Osteoblast (primary cell): ENCODE measurements around the gene MAPK7. TPM values are rescaled to one million over a fixed set of nuclear protein-coding genes. Genes with fewer than 3 reads are reported as not detected.
A peak's percentile ranks its signal among the peaks of the same experiment; 100 is the strongest.

Experiments used
- DNase-seq: peaks from one replicate; pipeline ENCODE4 v3.0.0; 2011; ENCODE audit warnings: low spot score, mixed read lengths; ENCODE audit not compliant: insufficient read length; ENCODE audit errors: missing footprints
- H2AFZ ChIP-seq: 2 replicates; pipeline ENCODE4 v1.6.0; 2011; ENCODE audit warnings: mild to moderate bottlenecking, low read length
- H3K27ac ChIP-seq: 2 replicates; pipeline ENCODE4 v1.5.1; 2011; ENCODE audit warnings: mild to moderate bottlenecking, low read depth, low read length, moderate library complexity
- H3K27me3 ChIP-seq: 2 replicates; pipeline ENCODE4 v1.6.0; 2012; ENCODE audit warnings: mild to moderate bottlenecking, control low read depth, inconsistent platforms, low read length, moderate library complexity; ENCODE audit not compliant: insufficient read depth
- H3K36me3 ChIP-seq: 2 replicates; pipeline ENCODE4 v1.5.1; 2011; ENCODE audit warnings: mild to moderate bottlenecking, low read length, control low read depth, moderate library complexity; ENCODE audit not compliant: insufficient read depth
- H3K4me1 ChIP-seq: 2 replicates; pipeline ENCODE4 v1.5.1; 2011; ENCODE audit warnings: mild to moderate bottlenecking, low read length, control low read depth, moderate library complexity; ENCODE audit not compliant: insufficient read depth
- H3K4me2 ChIP-seq: 2 replicates; pipeline ENCODE4 v1.6.0; 2011; ENCODE audit warnings: mild to moderate bottlenecking, low read length; ENCODE audit not compliant: insufficient read depth
- H3K4me3 ChIP-seq: fragments of 200-600 bp; sonication (generic); 3 replicates; pipeline ENCODE4 v1.5.1; 2012; ENCODE audit warnings: mild to moderate bottlenecking, low read length, inconsistent platforms; ENCODE audit not compliant: insufficient read depth
- H3K79me2 ChIP-seq: 2 replicates; pipeline ENCODE4 v1.6.0; 2012; ENCODE audit warnings: mild to moderate bottlenecking, low read length, control low read depth, inconsistent platforms; ENCODE audit not compliant: insufficient read depth
- H3K9me3 ChIP-seq: 2 replicates; pipeline ENCODE4 v1.5.1; 2011; ENCODE audit warnings: low read depth, low read length, control low read depth
- H4K20me1 ChIP-seq: 2 replicates; pipeline ENCODE4 v1.6.0; 2012; ENCODE audit warnings: mild to moderate bottlenecking, low read length, control low read depth; ENCODE audit not compliant: insufficient read depth
- total RNA-seq: library from RNA; depleted of rRNA; stranded (reverse); fragments of >200 nt; gene quantifications from 2 replicates; pipeline ENCODE4 v1.2.3, GENCODE V29; 2012
- TF ChIP-seq, protein P1 (sequence below): IDR thresholded peaks from 2 replicates; pipeline ENCODE4 v1.5.1; 2011; ENCODE audit warnings: mild to moderate bottlenecking, low read depth, low read length, moderate library complexity; ENCODE audit errors: extremely low read depth

The MAPK7 gene
- total RNA-seq, 1 donor: 12.7 TPM

- peak overlapping the region; percentile 84 for H3K27ac ChIP-seq
- peaks cover 14% of the 10 kb centered on the region for H3K4me1 ChIP-seq
- H3K36me3 ChIP-seq: peaks cover 5% of the 10 kb centered on the region
- no peak overlapping the region for H2AFZ ChIP-seq
- H3K79me2 ChIP-seq: no peaks in the 10 kb centered on the region
- H4K20me1 ChIP-seq: no peaks in the 10 kb centered on the region
- H3K4me3 ChIP-seq: no peak overlapping the region
- no peaks in the 10 kb centered on the region for H3K27me3 ChIP-seq
- TF ChIP-seq, protein P1, sequence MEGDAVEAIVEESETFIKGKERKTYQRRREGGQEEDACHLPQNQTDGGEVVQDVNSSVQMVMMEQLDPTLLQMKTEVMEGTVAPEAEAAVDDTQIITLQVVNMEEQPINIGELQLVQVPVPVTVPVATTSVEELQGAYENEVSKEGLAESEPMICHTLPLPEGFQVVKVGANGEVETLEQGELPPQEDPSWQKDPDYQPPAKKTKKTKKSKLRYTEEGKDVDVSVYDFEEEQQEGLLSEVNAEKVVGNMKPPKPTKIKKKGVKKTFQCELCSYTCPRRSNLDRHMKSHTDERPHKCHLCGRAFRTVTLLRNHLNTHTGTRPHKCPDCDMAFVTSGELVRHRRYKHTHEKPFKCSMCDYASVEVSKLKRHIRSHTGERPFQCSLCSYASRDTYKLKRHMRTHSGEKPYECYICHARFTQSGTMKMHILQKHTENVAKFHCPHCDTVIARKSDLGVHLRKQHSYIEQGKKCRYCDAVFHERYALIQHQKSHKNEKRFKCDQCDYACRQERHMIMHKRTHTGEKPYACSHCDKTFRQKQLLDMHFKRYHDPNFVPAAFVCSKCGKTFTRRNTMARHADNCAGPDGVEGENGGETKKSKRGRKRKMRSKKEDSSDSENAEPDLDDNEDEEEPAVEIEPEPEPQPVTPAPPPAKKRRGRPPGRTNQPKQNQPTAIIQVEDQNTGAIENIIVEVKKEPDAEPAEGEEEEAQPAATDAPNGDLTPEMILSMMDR: no peak
- DNase-seq: no peak
- no peaks in the 10 kb centered on the region for H3K9me3 ChIP-seq
- peak overlapping the region; percentile 77 for H3K4me2 ChIP-seq
Observed at GRCh38 chr17:19361326-19361725, 17.0 kb upstream of the MAPK7 start.

DNA sequence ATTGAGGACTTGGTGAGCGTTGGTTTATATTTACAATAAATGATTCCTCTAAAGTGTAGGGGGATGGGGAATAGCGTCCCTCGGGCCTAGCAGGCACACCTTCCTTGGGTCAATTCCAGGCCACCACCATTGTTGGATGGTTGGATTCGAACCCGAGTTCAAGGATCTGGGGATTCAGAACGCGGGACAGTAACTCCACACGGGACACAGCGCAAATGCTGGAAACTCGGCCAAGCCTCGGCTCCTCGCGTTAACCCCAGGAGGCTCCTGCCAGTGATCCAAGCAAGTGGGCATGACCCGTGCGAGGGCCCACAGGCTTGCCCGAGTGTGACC is 16.4 kb upstream of the MAPK7 start:
- TF ChIP-seq, protein P1: no peak
- peaks cover 14% of the 10 kb centered on the region for H3K4me1 ChIP-seq

GRCh38 chr17:19362277-19363113 is 15.8 kb upstream of the MAPK7 start, which contains the start of gene B9D1:
TSS of gene B9D1 (minus strand) at chr17:19362723. CDS start at chr17:19362569, 154 bp downstream.
- Histone ChIP-seq H3K9me3 (no peaks in the 10 kb centered on the region), H3K4me3 (peak within 1 kb of the TSS; percentile 88), H3K36me3 (peaks cover 3% of the 10 kb centered on the region), H3K79me2 (no peaks in the 10 kb centered on the region), H2AFZ (peak within 1 kb of the TSS; percentile 98), H3K4me2 (peak within 1 kb of the TSS; percentile 77), H3K4me1 (peaks cover 14% of the 10 kb centered on the region), H4K20me1 (no peaks in the 10 kb centered on the region), H3K27ac (peak within 1 kb of the TSS; percentile 84), H3K27me3 (no peaks in the 10 kb centered on the region)
- peak; percentile 98 for DNase-seq
- TF ChIP-seq, protein P1: peak; percentile 88

More for the DNA sequence above, 16.4 kb upstream of the MAPK7 start:
- no peaks in the 10 kb centered on the region for H3K9me3 ChIP-seq
- no peak for DNase-seq
- H3K27me3 ChIP-seq: no peaks in the 10 kb centered on the region
- H4K20me1 ChIP-seq: no peaks in the 10 kb centered on the region
- H3K79me2 ChIP-seq: no peaks in the 10 kb centered on the region
- H3K36me3 ChIP-seq: peaks cover 5% of the 10 kb centered on the region
- H3K4me2 ChIP-seq: peak overlapping the region; percentile 77
- H3K27ac ChIP-seq: peak overlapping the region; percentile 84
- H3K4me3 ChIP-seq: peak overlapping the region; percentile 88
- peak overlapping the region; percentile 98 for H2AFZ ChIP-seq

- Histone ChIP-seq H3K4me1 (peaks cover 14% of the 10 kb centered on the region), H3K79me2 (no peaks in the 10 kb centered on the region), H3K27me3 (no peaks in the 10 kb centered on the region), H3K36me3 (no peaks in the 10 kb centered on the region), H3K9me3 (no peaks in the 10 kb centered on the region), H4K20me1 (no peaks in the 10 kb centered on the region), H2AFZ (peak overlapping the region; percentile 98), H3K27ac (peak overlapping the region; percentile 84), H3K4me3 (peak overlapping the region; percentile 88), H3K4me2 (peak overlapping the region; percentile 77)
- DNase-seq: peak; percentile 27
- TF ChIP-seq, protein P1: no peak
Observed at GRCh38 chr17:19363114-19363438, 15.2 kb upstream of the MAPK7 start.
